Glutamatergic neuron (in vitro differentiated cells): Measurements from ENCODE around the gene LGI1. TPM values are rescaled to one million over a fixed set of nuclear protein-coding genes. Genes with fewer than 3 reads are reported as not detected.

Source experiments
- DNase-seq: peaks from one replicate; pipeline ENCODE4 v3.0.0; 2022
- H3K27ac Mint-ChIP-seq: one replicate; pipeline ENCODE4 v1.8.0; 2020; ENCODE audit warnings: mild to moderate bottlenecking, mixed read lengths, inconsistent platforms; ENCODE audit not compliant: unreplicated experiment
- H3K27me3 Mint-ChIP-seq: one replicate; pipeline ENCODE4 v1.8.0; 2020; ENCODE audit warnings: mild to moderate bottlenecking, moderate library complexity, mixed read lengths, inconsistent platforms; ENCODE audit not compliant: unreplicated experiment
- H3K36me3 Mint-ChIP-seq: one replicate; pipeline ENCODE4 v1.8.0; 2020; ENCODE audit warnings: mild to moderate bottlenecking, mixed read lengths, inconsistent platforms; ENCODE audit not compliant: unreplicated experiment
- H3K4me1 Mint-ChIP-seq: one replicate; pipeline ENCODE4 v1.8.0; 2020; ENCODE audit warnings: mild to moderate bottlenecking, low read depth, mixed read lengths, inconsistent platforms; ENCODE audit not compliant: unreplicated experiment
- H3K4me3 Mint-ChIP-seq: one replicate; pipeline ENCODE4 v1.8.0; 2020; ENCODE audit warnings: mild to moderate bottlenecking, mixed read lengths, inconsistent platforms; ENCODE audit not compliant: unreplicated experiment
- H3K9me3 Mint-ChIP-seq: one replicate; pipeline ENCODE4 v1.8.0; 2020; ENCODE audit warnings: mild to moderate bottlenecking, moderate library complexity, mixed read lengths, inconsistent platforms; ENCODE audit not compliant: unreplicated experiment
- total RNA-seq: library from RNA; stranded (reverse); fragmentation: NEBNext Ultra II Directional; extraction: Animal tissue kit (Norgen Biotek cat#: 25700); gene quantifications from one replicate; pipeline ENCODE4 v1.2.1, GENCODE V29; 2021; ENCODE audit not compliant: unreplicated experiment
- TF ChIP-seq, protein P1 (sequence below): fragments of 200-600 bp; sonication (generic); IDR thresholded peaks from one replicate; pipeline ENCODE4 v1.5.0; 2021; ENCODE audit not compliant: partially characterized antibody, unreplicated experiment

The LGI1 gene
- total RNA-seq, 1 donor from 2014 or later = 174 TPM

DNA sequence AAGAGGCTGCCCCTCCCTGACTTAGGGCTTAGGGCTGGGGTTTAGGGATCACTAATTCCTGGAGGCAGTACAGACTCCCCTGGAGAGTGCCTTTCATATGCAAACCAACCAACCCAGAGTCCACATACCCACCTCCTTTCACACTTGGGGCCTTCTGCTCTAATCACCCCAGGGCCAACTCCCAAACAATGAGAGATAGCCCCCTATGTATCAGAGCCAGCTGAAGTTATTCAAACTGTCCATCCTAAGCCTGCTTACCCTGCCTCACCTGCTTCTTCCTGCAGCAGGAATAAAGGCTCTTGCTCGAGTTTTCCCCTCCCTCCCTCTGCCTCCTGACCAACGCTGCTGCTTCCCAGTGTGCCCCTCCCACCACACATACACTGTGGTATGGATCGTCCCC lies 84.2 kb downstream of the LGI1 start:
- DNase-seq = no peak
- TF ChIP-seq, protein P1, sequence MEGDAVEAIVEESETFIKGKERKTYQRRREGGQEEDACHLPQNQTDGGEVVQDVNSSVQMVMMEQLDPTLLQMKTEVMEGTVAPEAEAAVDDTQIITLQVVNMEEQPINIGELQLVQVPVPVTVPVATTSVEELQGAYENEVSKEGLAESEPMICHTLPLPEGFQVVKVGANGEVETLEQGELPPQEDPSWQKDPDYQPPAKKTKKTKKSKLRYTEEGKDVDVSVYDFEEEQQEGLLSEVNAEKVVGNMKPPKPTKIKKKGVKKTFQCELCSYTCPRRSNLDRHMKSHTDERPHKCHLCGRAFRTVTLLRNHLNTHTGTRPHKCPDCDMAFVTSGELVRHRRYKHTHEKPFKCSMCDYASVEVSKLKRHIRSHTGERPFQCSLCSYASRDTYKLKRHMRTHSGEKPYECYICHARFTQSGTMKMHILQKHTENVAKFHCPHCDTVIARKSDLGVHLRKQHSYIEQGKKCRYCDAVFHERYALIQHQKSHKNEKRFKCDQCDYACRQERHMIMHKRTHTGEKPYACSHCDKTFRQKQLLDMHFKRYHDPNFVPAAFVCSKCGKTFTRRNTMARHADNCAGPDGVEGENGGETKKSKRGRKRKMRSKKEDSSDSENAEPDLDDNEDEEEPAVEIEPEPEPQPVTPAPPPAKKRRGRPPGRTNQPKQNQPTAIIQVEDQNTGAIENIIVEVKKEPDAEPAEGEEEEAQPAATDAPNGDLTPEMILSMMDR = no peak
- Mint-ChIP-seq H3K27me3 (peaks cover 9% of the 10 kb centered on the region), H3K4me3 (no peak overlapping the region), H3K4me1 (no peaks in the 10 kb centered on the region), H3K27ac (no peak overlapping the region), H3K9me3 (no peaks in the 10 kb centered on the region), H3K36me3 (no peaks in the 10 kb centered on the region)

DNA sequence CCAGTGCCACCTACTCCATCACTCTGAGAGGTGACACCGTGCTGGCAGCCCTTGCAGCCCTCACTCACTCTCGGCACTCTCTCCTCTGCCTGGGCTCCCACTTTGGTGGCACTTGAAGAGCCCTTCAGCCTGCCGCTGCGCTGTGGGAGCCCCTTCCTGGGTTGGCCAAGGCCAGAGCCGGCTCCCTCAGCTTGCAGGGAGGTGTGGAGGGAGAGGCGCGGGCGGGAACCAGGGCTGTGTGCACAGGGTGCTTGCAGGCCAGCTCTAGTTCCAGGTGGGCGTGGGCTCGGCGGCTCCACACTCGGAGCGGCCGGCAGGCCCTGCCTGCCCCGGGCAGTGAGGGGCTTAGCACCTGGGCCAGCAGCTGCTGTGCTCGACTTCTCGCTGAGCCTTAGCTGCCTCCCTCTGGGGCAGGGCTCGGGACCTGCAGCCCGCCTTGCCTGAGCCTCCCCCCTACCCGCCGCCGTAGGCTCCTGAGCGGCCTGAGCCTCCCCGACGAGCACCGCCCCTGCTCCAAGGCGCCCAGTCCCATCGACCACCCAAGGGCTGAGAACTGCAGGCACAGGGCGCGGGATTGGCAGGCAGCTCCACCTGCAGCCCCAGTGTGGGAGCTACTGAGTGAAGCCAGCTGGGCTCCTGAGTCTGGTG lies 87.4 kb downstream of the LGI1 start:
- Mint-ChIP-seq H3K4me1 (no peaks in the 10 kb centered on the region), H3K4me3 (no peak overlapping the region), H3K27ac (no peak overlapping the region), H3K9me3 (no peaks in the 10 kb centered on the region), H3K36me3 (peaks cover 5% of the 10 kb centered on the region), H3K27me3 (peaks cover 10% of the 10 kb centered on the region)
- DNase-seq = no peak
- TF ChIP-seq, protein P1 = no peak

Other genes starting within 250 kb of the LGI1 start
- gene FFAR4, start 191.3 kb upstream of the LGI1 start, total RNA-seq = not detected
- gene RBP4, start 156.7 kb upstream of the LGI1 start, total RNA-seq = not detected
- gene PDE6C, start 145.4 kb upstream of the LGI1 start, total RNA-seq = not detected
- 17.7 TPM for gene FRA10AC1, start 55.3 kb upstream of the LGI1 start, total RNA-seq
- gene SLC35G1, start 136.0 kb downstream of the LGI1 start, total RNA-seq = 3.0 TPM
- 0.25 TPM for gene PLCE1, start 236.0 kb downstream of the LGI1 start, total RNA-seq